Stimulated activated CD8-positive, alpha-beta memory T cell treated with anti-CD3 and anti-CD28 coated beads, Interleukin-4, amount 100 ng/mL, for 24 hours (primary cell): ENCODE measurements around the gene KLHDC8A.
A peak's percentile ranks its signal among the peaks of the same experiment; 100 is the strongest.

ENCODE experiments used
- DNase-seq: peaks from one replicate; pipeline ENCODE4 v3.0.0-alpha.2; 2020; ENCODE audit warnings: low read depth

The KLHDC8A gene

GRCh38 chr1:205344066-205344928, 12.4 kb downstream of the KLHDC8A start:
- peak; percentile 26 for DNase-seq

- DNase-seq, result no peak
Observed at GRCh38 chr1:205343431-205344065, 13.2 kb downstream of the KLHDC8A start.

GRCh38 chr1:205342986-205343385, 13.7 kb downstream of the KLHDC8A start:
- DNase-seq, result no peak

GRCh38 chr1:205340676-205341075, 16.0 kb downstream of the KLHDC8A start:
- no peak for DNase-seq

- no peak for DNase-seq
Observed at GRCh38 chr1:205339717-205340116, 17.0 kb downstream of the KLHDC8A start.

GRCh38 chr1:205339197-205339702, 17.5 kb downstream of the KLHDC8A start:
- no peak for DNase-seq

- DNase-seq, result no peak
Observed at GRCh38 chr1:205338011-205338410, 18.7 kb downstream of the KLHDC8A start.

- DNase-seq, result no peak
Observed at GRCh38 chr1:205337481-205337880, 19.2 kb downstream of the KLHDC8A start.

- DNase-seq, result peak; percentile 66
Observed at GRCh38 chr1:205335692-205336091, 21.0 kb downstream of the KLHDC8A start.

GRCh38 chr1:205332015-205332791, 24.5 kb downstream of the KLHDC8A start:
- no peak for DNase-seq

- DNase-seq, result no peak
Observed at GRCh38 chr1:205330150-205330549, 26.6 kb downstream of the KLHDC8A start.

- DNase-seq, result no peak
Observed at GRCh38 chr1:205329719-205330118, 27.0 kb downstream of the KLHDC8A start.

- no peak for DNase-seq
Observed at GRCh38 chr1:205328476-205328875, 28.2 kb downstream of the KLHDC8A start.

GRCh38 chr1:205326812-205327466, 29.8 kb downstream of the KLHDC8A start:
- no peak for DNase-seq

- no peak for DNase-seq
Observed at GRCh38 chr1:205325334-205325884, 31.3 kb downstream of the KLHDC8A start.

- DNase-seq, result no peak
Observed at GRCh38 chr1:205324781-205325180, 31.9 kb downstream of the KLHDC8A start.

GRCh38 chr1:205323794-205324193, 32.9 kb downstream of the KLHDC8A start:
- no peak for DNase-seq

- no peak for DNase-seq
Observed at GRCh38 chr1:205321959-205322283, 34.8 kb downstream of the KLHDC8A start.

GRCh38 chr1:205321162-205321958, 35.4 kb downstream of the KLHDC8A start, which contains the start of gene NUAK2:
Gene NUAK2, minus strand, starts transcription at chr1:205321745. Its CDS starts 117 bp downstream, at chr1:205321628.
- DNase-seq, result peak; percentile 77

- DNase-seq, result no peak
Observed at GRCh38 chr1:205319081-205320018, 37.4 kb downstream of the KLHDC8A start.
